NB4 (cell line): Measurements from ENCODE around the gene PROM1.

Source experiments
- DNase-seq: peaks from one replicate; pipeline ENCODE4 v3.0.0; 2010; ENCODE audit warnings: low read depth
- H3K4me3 ChIP-seq: one replicate; pipeline ENCODE4 v1.5.1; 2011; ENCODE audit warnings: mild to moderate bottlenecking, low read depth, low read length, moderate library complexity
- CTCF ChIP-seq: IDR thresholded peaks from one replicate; pipeline ENCODE4 v1.5.1; 2012; ENCODE audit warnings: low read depth, low read length
- MAX ChIP-seq: IDR thresholded peaks from 2 replicates; pipeline ENCODE4 v1.6.1; 2011; ENCODE audit warnings: low read depth, low read length
- MYC ChIP-seq: IDR thresholded peaks from 2 replicates; pipeline ENCODE4 v1.6.1; 2011; ENCODE audit warnings: low read depth, low read length
- POLR2A ChIP-seq: IDR thresholded peaks from 2 replicates; pipeline ENCODE4 v1.6.1; 2011; ENCODE audit warnings: mild to moderate bottlenecking; ENCODE audit not compliant: insufficient read length; ENCODE audit errors: extremely low read depth

Gene PROM1

GRCh38 chr4:16023776-16024408, 59.9 kb downstream of the PROM1 start:
- no peak overlapping the region for H3K4me3 ChIP-seq
- no peak for TF ChIP-seq MAX
- no peak for TF ChIP-seq CTCF
- no peak for TF ChIP-seq POLR2A
- TF ChIP-seq MYC, result no peak
- DNase-seq, result no peak

GRCh38 chr4:16021804-16022560, 61.8 kb downstream of the PROM1 start:
- no peak for TF ChIP-seq POLR2A
- no peak for TF ChIP-seq MYC
- no peak for TF ChIP-seq CTCF
- no peak for TF ChIP-seq MAX
- no peak overlapping the region for H3K4me3 ChIP-seq
- DNase-seq, result no peak

GRCh38 chr4:16019649-16020048, 64.2 kb downstream of the PROM1 start:
- TF ChIP-seq CTCF, result no peak
- TF ChIP-seq POLR2A, result no peak
- no peak for TF ChIP-seq MAX
- TF ChIP-seq MYC, result no peak
- no peak for DNase-seq
- no peak overlapping the region for H3K4me3 ChIP-seq

GRCh38 chr4:16018841-16019240, 65.0 kb downstream of the PROM1 start:
- DNase-seq, result no peak
- H3K4me3 ChIP-seq, result no peak overlapping the region
- TF ChIP-seq MYC, result no peak
- TF ChIP-seq MAX, result no peak
- no peak for TF ChIP-seq CTCF
- TF ChIP-seq POLR2A, result no peak

- no peak for DNase-seq
These were observed 65.7 kb downstream of the PROM1 start for GRCh38 chr4:16018061-16018676.

More at GRCh38 chr4:16018061-16018676, 65.7 kb downstream of the PROM1 start:
- no peak for TF ChIP-seq MYC
- no peak for TF ChIP-seq MAX
- TF ChIP-seq POLR2A, result no peak
- no peak for TF ChIP-seq CTCF
- H3K4me3 ChIP-seq, result no peak overlapping the region
